ENCODE results near the gene MYBBP1A. TPM values are rescaled to one million over a fixed set of nuclear protein-coding genes. Genes with fewer than 3 reads are reported as not detected.
A peak's percentile ranks its signal among the peaks of the same experiment; 100 is the strongest.

Gene MYBBP1A
- total and polyA plus RNA-seq, 2 experiments from 2014 or later = 70.7 to 213 TPM

GRCh38 chr17:4530799-4531730, 24.1 kb downstream of the MYBBP1A start:
- H3K4me1 ChIP-seq (ENCODE audit: insufficient read depth) = peaks cover 7% of the 10 kb centered on the region; the same call in 1 of the 2 replicates
- H4K20me1 ChIP-seq (replicated peaks; ENCODE audit: insufficient read depth) = no peaks in the 10 kb centered on the region; the same call in 1 of the 2 replicates
- ATAC-seq = no peak
- peaks cover 59% of the 10 kb centered on the region for H3K27me3 ChIP-seq (ENCODE audit: insufficient read depth)
- no peaks in the 10 kb centered on the region for H3K79me2 ChIP-seq (replicated peaks; ENCODE audit: insufficient read depth)
- H3K27me3 Mint-ChIP-seq (ENCODE audit: insufficient read depth, low read depth, poor library complexity) = peaks cover 62% of the 10 kb centered on the region
- DNase-seq (ENCODE audit: low spot score) = peak; percentile 29
- TF ChIP-seq NANOG (IDR thresholded peaks at IDR 0.05; ENCODE audit: borderline replicate concordance) (no peak), POLR2AphosphoS5 (IDR thresholded peaks at IDR 0.05; ENCODE audit: low read depth) (no peak), EZH2phosphoT487 (IDR thresholded peaks at IDR 0.05; ENCODE audit: unreplicated experiment) (no peak), CTCF (conservative IDR thresholded peaks at IDR 0.05; ENCODE audit: low read depth in 2 of 2) (no peak), JUNB (IDR thresholded peaks at IDR 0.05; ENCODE audit: unreplicated experiment) (no peak), REST (IDR thresholded peaks at IDR 0.05; ENCODE audit: unreplicated experiment) (no peak), CREB1 (CRISPR knock-in tag; IDR thresholded peaks at IDR 0.05; ENCODE audit: low read depth) (no peak), ETS1 (IDR thresholded peaks at IDR 0.05) (no peak), ZNF462 (CRISPR knock-in tag; IDR thresholded peaks at IDR 0.05) (no peak), STAT1 (IDR thresholded peaks at IDR 0.05; ENCODE audit: unreplicated experiment) (no peak), ZNF331 (CRISPR knock-in tag; IDR thresholded peaks at IDR 0.05; ENCODE audit: low read depth) (no peak), ZNF114 (CRISPR knock-in tag; IDR thresholded peaks at IDR 0.05) (no peak), EZH2 (IDR thresholded peaks at IDR 0.05; ENCODE audit: low read depth, unreplicated experiment) (no peak)
- H3K36me3 Mint-ChIP-seq (ENCODE audit: low read depth) = no peaks in the 10 kb centered on the region; the same call in 2 of the 3 replicates
- peaks cover 21% of the 10 kb centered on the region for H3K4me1 Mint-ChIP-seq
- no peaks in the 10 kb centered on the region for H3K9me2 ChIP-seq (ENCODE audit: insufficient read depth)
- H3K4me3 Mint-ChIP-seq = no peak overlapping the region
- no peak overlapping the region for H3K27ac ChIP-seq (ENCODE audit: low read depth)
- no peak overlapping the region for H3K4me2 ChIP-seq
- no peak overlapping the region for H3K27ac Mint-ChIP-seq
- H3K4me3 ChIP-seq = no peak overlapping the region
- no peaks in the 10 kb centered on the region for H3F3A ChIP-seq (replicated peaks; ENCODE audit: low read depth)
- no peak overlapping the region for H2AFZ ChIP-seq
- no peaks in the 10 kb centered on the region; the same call in 2 of the 3 replicates for H3K9me3 Mint-ChIP-seq
- no peaks in the 10 kb centered on the region for H3K36me3 ChIP-seq (ENCODE audit: insufficient read depth)
